Stimulated activated CD4-positive, alpha-beta T cell treated with anti-CD3 and anti-CD28 coated beads, Interleukin-12 subunit alpha, Interleukin-12 subunit beta, amount 100 ng/mL, for 24 hours (primary cell): ENCODE data around the gene KRT7.
"Not testable (repeated sequence)": the region's sequence is repeated elsewhere in the genome, so short reads cannot be mapped to it uniquely, and the experiment has no call there.

ENCODE experiments used
- DNase-seq, 2 experiments: peaks; one replicate each; pipeline ENCODE4 v3.0.0-alpha.2; 2020; ENCODE audit warnings: low read depth in 2 of 2

The KRT7 gene

GRCh38 chr12:52229836-52230343, 3.2 kb upstream of the KRT7 start:
- no peak for DNase-seq

GRCh38 chr12:52230364-52231281, 2.4 kb upstream of the KRT7 start:
- no peak for DNase-seq

GRCh38 chr12:52231305-52232202, 1.5 kb upstream of the KRT7 start:
- DNase-seq: no peak

GRCh38 chr12:52232203-52232673, 805 bp upstream of the KRT7 start:
- no peak for DNase-seq

GRCh38 chr12:52233462-52234207, 592 bp downstream of the KRT7 start:
- DNase-seq: no peak

- no peak for DNase-seq
These were observed 1.3 kb downstream of the KRT7 start for GRCh38 chr12:52234223-52234810.

- DNase-seq: no peak
These were observed 2.1 kb downstream of the KRT7 start for GRCh38 chr12:52235001-52235764.

- DNase-seq: no peak
These were observed 2.8 kb downstream of the KRT7 start for GRCh38 chr12:52235822-52236361.

- no peak for DNase-seq
These were observed 3.5 kb downstream of the KRT7 start for GRCh38 chr12:52236386-52237050.

GRCh38 chr12:52238207-52238840, 5.3 kb downstream of the KRT7 start:
- DNase-seq: no peak

- DNase-seq: no peak
These were observed 6.0 kb downstream of the KRT7 start for GRCh38 chr12:52238916-52239646.

GRCh38 chr12:52239767-52240166, 6.7 kb downstream of the KRT7 start:
- DNase-seq: no peak

- DNase-seq: not testable (repeated sequence)
These were observed 7.2 kb downstream of the KRT7 start for GRCh38 chr12:52240247-52240646.

GRCh38 chr12:52241205-52241842, 8.3 kb downstream of the KRT7 start:
- no peak for DNase-seq

- no peak for DNase-seq
These were observed 9.6 kb downstream of the KRT7 start for GRCh38 chr12:52242442-52243258.

- DNase-seq: no peak
These were observed 10.3 kb downstream of the KRT7 start for GRCh38 chr12:52243259-52243855.
